K562 (cell line): ENCODE results near the gene DOCK4. TPM values are rescaled to one million over a fixed set of nuclear protein-coding genes. Genes with fewer than 3 reads are reported as not detected.

ENCODE experiments used
- ATAC-seq: fragments of 200-7000 bp; cut with Tn5 transposase; 3 replicates; pipeline ENCODE4 v1.9.1; 2020; ENCODE audit warnings: moderate library complexity
- BruUV-seq: library from RNA; stranded (reverse); fragments of 400-500 nt; replicated peaks from 2 replicates; lab custom pipeline; 2021; lab: Mats Ljungman, UMichigan
- CTCF ChIA-PET: fragments of 300-600 bp; formaldehyde crosslinking; extraction: SDS; loops from one replicate; lab custom pipeline; 2021; ENCODE audit warnings: low intra/inter-chr PET ratio; lab: Yijun Ruan, JAX
- POLR2A ChIA-PET: fragments of 300-600, 350-650 bp; sonication (Branson Sonifier 250); formaldehyde crosslinking; extraction: SDS; loops from one replicate; lab custom pipeline; 2021; ENCODE audit warnings: antibody characterized with exemption, inconsistent platforms; lab: Yijun Ruan, JAX
- DNase-seq, 4 experiments: peaks; one replicate each; pipeline versions ENCODE4 v3.0.0 to v3.0.0-alpha.2; 2011 to 2018; ENCODE audit warnings: low spot score in 3 of 4, mixed read lengths in 3 of 4; ENCODE audit errors: extremely low read depth in 1 of 4
- FAIRE-seq: peaks from 2 replicates; lab custom pipeline; 2011; peaks lifted over from hg19 to GRCh38; lab: Jason Lieb, UNC
- H2AFZ ChIP-seq: 2 replicates; pipeline ENCODE4 v1.6.0; 2011; ENCODE audit warnings: low read depth, low read length, control low read depth, inconsistent platforms
- H3K27ac ChIP-seq: fragments of 200-600 bp; 3 replicates; pipeline ENCODE4 v1.8.0; 2011; ENCODE audit warnings: low read depth, mild to moderate bottlenecking, control low read depth, inconsistent platforms, low read length, moderate library complexity, mixed read lengths; ENCODE audit errors: extremely low read depth
- H3K27me3 ChIP-seq, 2 experiments: fragments of 300-600 bp in 1 of 2; 2 replicates in 1 of 2; 3 replicates in 1 of 2; pipeline versions ENCODE4 v1.6.0 to v1.8.0; 2011; ENCODE audit warnings: inconsistent platforms in 2 of 2, low read length in 2 of 2, mild to moderate bottlenecking in 1 of 2, mixed read lengths in 1 of 2, moderate library complexity in 1 of 2; ENCODE audit not compliant: control insufficient read depth in 2 of 2, insufficient read depth in 2 of 2
- H3K36me3 ChIP-seq: fragments of 300-600 bp; 3 replicates; pipeline ENCODE4 v1.8.0; 2011; ENCODE audit warnings: mild to moderate bottlenecking, low read length, inconsistent platforms; ENCODE audit not compliant: control insufficient read depth, insufficient read depth
- H3K4me1 ChIP-seq, 2 experiments: fragments of 200-600 bp in 1 of 2; replicated peaks in 1 of 2; 2 replicates in 1 of 2; 3 replicates in 1 of 2; pipeline versions ENCODE4 v1.5.1 to v1.8.0; 2011; ENCODE audit warnings: inconsistent platforms in 2 of 2, low read length in 2 of 2, mild to moderate bottlenecking in 1 of 2, mixed read lengths in 1 of 2, moderate library complexity in 1 of 2; ENCODE audit not compliant: control insufficient read depth in 2 of 2, insufficient read depth in 2 of 2
- H3K4me2 ChIP-seq: 2 replicates; pipeline ENCODE4 v1.6.1; 2011; ENCODE audit warnings: low read length, control low read depth, inconsistent platforms, mixed read lengths; ENCODE audit not compliant: insufficient read depth
- H3K4me3 ChIP-seq: fragments of 200-600 bp; sonication (generic), shearing (Covaris generic); 2 replicates; pipeline ENCODE4 v1.5.1; 2016; ENCODE audit warnings: control low read depth, inconsistent platforms
- H3K79me2 ChIP-seq: fragments of 200-600 bp; 3 replicates; pipeline ENCODE4 v1.8.0; 2011; ENCODE audit warnings: low read length, inconsistent platforms; ENCODE audit not compliant: control insufficient read depth, insufficient read depth
- H3K9ac ChIP-seq, 2 experiments: 2 replicates each; pipeline versions ENCODE4 v1.6.0 to v1.6.1; 2011; ENCODE audit warnings: low read depth in 2 of 2, low read length in 2 of 2, control low read depth in 1 of 2, inconsistent platforms in 1 of 2, mild to moderate bottlenecking in 1 of 2, mixed read lengths in 1 of 2; ENCODE audit not compliant: insufficient read depth in 1 of 2
- H3K9me1 ChIP-seq: one replicate; pipeline ENCODE4 v1.6.0; 2011; ENCODE audit warnings: inconsistent platforms, mild to moderate bottlenecking, low read length, moderate library complexity; ENCODE audit not compliant: control insufficient read depth, insufficient read depth
- H3K9me3 ChIP-seq: replicated peaks from 2 replicates; pipeline ENCODE4 v1.5.1; 2011; ENCODE audit warnings: low read depth, low read length, inconsistent platforms; ENCODE audit not compliant: control insufficient read depth, insufficient read depth
- H4K20me1 ChIP-seq: replicated peaks from 2 replicates; pipeline ENCODE4 v1.6.1; 2011; ENCODE audit warnings: low read length, inconsistent platforms, mixed read lengths; ENCODE audit not compliant: control insufficient read depth, insufficient read depth
- ARNT ChIP-seq, 2 experiments: fragments of 450-650 bp; IDR thresholded peaks; 2 replicates each; pipeline ENCODE4 v1.6.1; 2016; ENCODE audit warnings: mild to moderate bottlenecking in 1 of 2
- CAMTA2 ChIP-seq: fragments of 250-450 bp; sonication (Bioruptor Pico); conservative IDR thresholded peaks from 2 replicates; pipeline ENCODE4 v1.5.1; 2022
- ID3 ChIP-seq, 2 experiments: fragments of 250-450 bp in 1 of 2; fragments of 450-650 bp in 1 of 2; sonication (Bioruptor Pico) in 1 of 2; IDR thresholded peaks; 2 replicates each; pipeline versions ENCODE4 v1.6.1 to v1.8.0; 2016 to 2021; ENCODE audit warnings: mild to moderate bottlenecking in 2 of 2, moderate library complexity in 2 of 2, missing compliant biosample characterization in 1 of 2, missing genetic modification characterization in 1 of 2
- MIER1 ChIP-seq: fragments of 450-650 bp; IDR thresholded peaks from 2 replicates; pipeline ENCODE4 v1.6.1; 2016; ENCODE audit warnings: antibody characterized with exemption, mild to moderate bottlenecking, low read depth
- PHB2 ChIP-seq: fragments of 450-650 bp; IDR thresholded peaks from 2 replicates; pipeline ENCODE4 v1.6.1; 2017; ENCODE audit warnings: low read depth
- PHF20 ChIP-seq: fragments of 450-650 bp; IDR thresholded peaks from 2 replicates; pipeline ENCODE4 v1.6.1; 2018; ENCODE audit not compliant: partially characterized antibody
- RFX5 ChIP-seq: IDR thresholded peaks from 2 replicates; pipeline ENCODE4 v1.6.1; 2011; ENCODE audit warnings: low read depth, mild to moderate bottlenecking, improper control_type of control experiment, low read length
- RFX7 ChIP-seq: fragments of 250-450 bp; sonication (Bioruptor Pico); IDR thresholded peaks from 2 replicates; pipeline ENCODE4 v1.5.1; 2021; ENCODE audit warnings: mild to moderate bottlenecking
- SMAD2 ChIP-seq: fragments of 150-350 bp; IDR thresholded peaks from 2 replicates; pipeline ENCODE4 v1.6.1; 2014; ENCODE audit warnings: low read depth, mild to moderate bottlenecking, low read length
- ZC3H8 ChIP-seq: fragments of 450-650 bp; IDR thresholded peaks from 2 replicates; pipeline ENCODE4 v1.6.1; 2017
- ZNF282 ChIP-seq: sonication (generic); formaldehyde crosslinking; IDR thresholded peaks from 2 replicates; pipeline ENCODE4 v1.8.1; 2023; ENCODE audit warnings: missing genetic modification reagents
- ZNF609 ChIP-seq: sonication (generic); formaldehyde crosslinking; IDR thresholded peaks from 2 replicates; pipeline ENCODE4 v1.8.1; 2023; ENCODE audit warnings: missing genetic modification reagents, mild to moderate bottlenecking, borderline replicate concordance
- WGBS: fragments of 100-300 bp; shearing (Covaris generic); methylation state at CpG from one replicate; pipeline ENCODE4 v1.1.6; 2016; ENCODE audit warnings: low coverage, mixed read lengths; ENCODE audit not compliant: insufficient coverage; ENCODE audit errors: missing lambda C conversion rate; 5-methylcytosine and 5-hydroxymethylcytosine counted together
- in situ Hi-C: fragments of 300-500 bp; cut with MboI; formaldehyde crosslinking; loops from 4 replicates; pipeline ENCODE4 v1.15.0; 2018; ENCODE audit warnings: inconsistent platforms, mixed read lengths
- intact Hi-C: fragments of 100-400 bp; cut with micrococcal nuclease; formaldehyde crosslinking; loops from 2 replicates; pipeline ENCODE4 v1.14.2; 2022
- polyA plus RNA-seq, 8 experiments: library from polyadenylated mRNA; depleted of rRNA in 4 of 8; stranded (reverse) in 5 of 8; unstranded in 3 of 8; fragments of >200 nt; fragmentation: Nextera tagmentation in 2 of 8; fragmentation: Illumina TruSeq in 1 of 8; extraction: Ambion mirVana in 2 of 8; extraction: Trizol in 1 of 8; gene quantifications; 2 replicates each; pipeline versions ENCODE4 v1.2.1 to v1.2.3, GENCODE V29; 2011 to 2014; ENCODE audit warnings: inconsistent platforms in 1 of 8, missing spikeins in 1 of 8
- total RNA-seq, 7 experiments: library from RNA; depleted of rRNA in 6 of 7; stranded (reverse); fragments of >200 nt in 6 of 7; fragmentation: Illumina TruSeq in 2 of 7; extraction: Trizol in 2 of 7; gene quantifications; 2 replicates each; pipeline versions ENCODE4 v1.2.1 to v1.2.3, GENCODE V29; 2011 to 2021; ENCODE audit warnings: low replicate concordance in 1 of 7

DOCK4 gene
- total and polyA plus RNA-seq, 9 of the 15 experiments (the other 6 are each of a cell fraction or from before 2014, with no cell fraction given) = 0.42 to 5.7 (median 2.3) TPM

DNA sequence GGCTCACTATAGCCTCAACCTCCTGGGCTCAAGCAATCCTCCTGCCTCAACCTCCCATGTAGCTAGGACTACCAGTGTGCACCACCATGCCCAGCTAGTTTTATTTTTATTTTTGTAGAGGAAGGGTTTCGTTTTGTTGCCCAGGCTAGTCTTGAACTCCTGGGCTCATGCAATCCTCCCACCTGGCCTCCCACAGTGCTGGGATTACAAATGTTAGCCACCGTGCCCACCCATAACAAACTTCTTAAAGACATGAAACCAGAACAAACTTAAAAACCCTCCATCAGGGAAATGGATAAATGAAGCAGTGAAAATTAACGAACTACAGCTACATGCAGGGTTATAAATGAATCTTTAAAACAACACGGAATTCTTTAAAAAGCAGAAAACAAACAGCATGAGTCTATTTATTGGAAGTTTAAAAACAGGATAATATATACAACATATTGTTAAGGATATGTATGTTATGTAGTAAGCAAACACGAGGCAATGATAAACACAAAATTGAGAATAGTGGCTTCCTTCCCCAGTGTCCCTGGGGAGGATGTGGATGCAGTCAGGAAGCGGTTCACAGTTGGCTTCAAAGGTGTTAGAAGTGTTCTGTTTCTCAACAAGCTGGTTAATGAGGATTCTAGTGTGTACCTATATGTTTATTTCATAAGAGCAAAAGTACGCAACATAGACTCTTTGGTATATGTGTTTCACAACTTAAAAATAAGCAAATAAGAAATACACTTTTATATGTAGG lies 515.7 kb downstream of the DOCK4 start:
- 3% methylated on average over 7 of the region's 7 CpGs for WGBS
- ATAC-seq (no peak), DNase-seq (no peak), FAIRE-seq (no peak)
- in situ Hi-C loops = no loop called here
- Histone ChIP-seq H3K79me2 (no peaks in the 10 kb centered on the region), H2AFZ (no peak overlapping the region), H3K9me1 (no peaks in the 10 kb centered on the region), H3K36me3 (no peaks in the 10 kb centered on the region), H3K9ac (no peak overlapping the region), H3K4me1 (no peaks in the 10 kb centered on the region), H3K4me2 (no peak overlapping the region), H3K27ac (no peak overlapping the region), H3K27me3 (peaks cover 6 to 8% of the 10 kb centered on the region in 2 experiments; a peak in 2 of 5 replicates), H3K9me3 (no peaks in the 10 kb centered on the region), H4K20me1 (no peaks in the 10 kb centered on the region), H3K4me3 (no peak overlapping the region)
- ChIA-PET POLR2A (interaction anchor here (1.6 kb wide), 1 partner anchor 11 kb away, joined by 6 read pairs; no protein-coding TSS in a partner anchor), CTCF (no interaction called here)
- TF ChIP-seq ZNF282 (CRISPR knock-in tag) = no peak
- no peak for TF ChIP-seq PHF20
- TF ChIP-seq ID3 (CRISPR knock-in tag; IDR thresholded peaks at IDR 0.05) = no peak
- TF ChIP-seq ID3 (tag; IDR thresholded peaks at IDR 0.05) = no peak
- no peak for TF ChIP-seq RFX7
- no peak for TF ChIP-seq RFX5
- no peak for TF ChIP-seq SMAD2
- TF ChIP-seq CAMTA2 (CRISPR knock-in tag) = no peak
- no peak for TF ChIP-seq ZC3H8
- TF ChIP-seq MIER1 = no peak
- TF ChIP-seq ARNT (IDR thresholded peaks at IDR 0.05) = no peak
- no peak for TF ChIP-seq ZNF609 (CRISPR knock-in tag)
- no peak for TF ChIP-seq PHB2
- BruUV-seq = no TSS peak
- intact Hi-C loops = no loop called here
